CD8-positive, alpha-beta memory T cell (primary cell): ENCODE measurements around the gene LCMT2. TPM values are rescaled to one million over a fixed set of nuclear protein-coding genes. Genes with fewer than 3 reads are reported as not detected.

Experiments
- CTCF ChIA-PET: fragments of 350-600 bp; sonication (Branson Sonifier 250); formaldehyde crosslinking; loops from one replicate; lab custom pipeline; 2021; ENCODE audit warnings: antibody characterized with exemption; lab: Charles Lee
- POLR2A ChIA-PET: fragments of 350-600 bp; sonication (Branson Sonifier 250); formaldehyde crosslinking; loops from one replicate; lab custom pipeline; 2021; ENCODE audit warnings: antibody characterized with exemption; lab: Charles Lee
- DNase-seq, 5 donors: peaks; one replicate each; pipeline versions ENCODE4 v3.0.0 to v3.0.0-alpha.2; 2020 to 2022; ENCODE audit warnings: mixed read lengths in 1 of 5
- H3K27ac ChIP-seq: one replicate; pipeline ENCODE4 v1.7.0; 2013; ENCODE audit warnings: low read depth, mild to moderate bottlenecking, low read length, moderate library complexity
- H3K27me3 ChIP-seq: 2 replicates; pipeline ENCODE4 v1.7.0; 2013; ENCODE audit warnings: low read length, mild to moderate bottlenecking; ENCODE audit not compliant: insufficient read depth, poor library complexity, severe bottlenecking
- H3K36me3 ChIP-seq: 2 replicates; pipeline ENCODE4 v1.7.0; 2013; ENCODE audit warnings: mild to moderate bottlenecking, low read length, moderate library complexity; ENCODE audit not compliant: insufficient read depth
- H3K4me1 ChIP-seq: 2 replicates; pipeline ENCODE4 v1.7.0; 2013; ENCODE audit warnings: mild to moderate bottlenecking, low read length, moderate library complexity; ENCODE audit not compliant: insufficient read depth
- H3K4me3 ChIP-seq: 2 replicates; pipeline ENCODE4 v1.7.0; 2013; ENCODE audit warnings: mild to moderate bottlenecking, low read length
- H3K9me3 ChIP-seq: 2 replicates; pipeline ENCODE4 v1.7.0; 2013; ENCODE audit warnings: mild to moderate bottlenecking, low read length
- H3K27ac Mint-ChIP-seq, 8 donors: one replicate each; pipeline ENCODE4 v1.8.0; 2020 to 2021; ENCODE audit warnings: mixed read lengths in 8 of 8, mild to moderate bottlenecking in 6 of 8, inconsistent platforms in 3 of 8, moderate library complexity in 3 of 8
- H3K27me3 Mint-ChIP-seq, 2 donors: one replicate each; pipeline ENCODE4 v1.8.0; 2020 to 2021; ENCODE audit warnings: mixed read lengths in 2 of 2, mild to moderate bottlenecking in 1 of 2, moderate library complexity in 1 of 2
- H3K36me3 Mint-ChIP-seq, 3 donors: one replicate each; pipeline ENCODE4 v1.8.0; 2020 to 2021; ENCODE audit warnings: mixed read lengths in 3 of 3, inconsistent platforms in 1 of 3, mild to moderate bottlenecking in 1 of 3
- H3K4me1 Mint-ChIP-seq, 3 donors: one replicate each; pipeline ENCODE4 v1.8.0; 2020 to 2021; ENCODE audit warnings: mixed read lengths in 3 of 3, inconsistent platforms in 1 of 3, mild to moderate bottlenecking in 1 of 3
- H3K4me3 Mint-ChIP-seq, 7 donors: one replicate each; pipeline ENCODE4 v1.8.0; 2020 to 2021; ENCODE audit warnings: mixed read lengths in 7 of 7, mild to moderate bottlenecking in 6 of 7, moderate library complexity in 4 of 7, inconsistent platforms in 2 of 7
- H3K9me3 Mint-ChIP-seq, 5 donors: one replicate each; pipeline ENCODE4 v1.8.0; 2020 to 2022; ENCODE audit warnings: mixed read lengths in 5 of 5, mild to moderate bottlenecking in 3 of 5, moderate library complexity in 2 of 5, inconsistent platforms in 1 of 5
- polyA plus RNA-seq: library from polyadenylated mRNA; unstranded; fragments of 300-500 nt; fragmentation: Illumina TruSeq; gene quantifications from one replicate; pipeline ENCODE4 v1.2.3, GENCODE V29; 2021
- total RNA-seq, 2 experiments: library from RNA; stranded (reverse); gene quantifications; one replicate each; pipeline ENCODE4 v1.2.3, GENCODE V29; 2021

LCMT2 gene
- total and polyA plus RNA-seq, 3 experiments from 2014 or later, result 4.4 to 16.5 (median 14.9) TPM

DNA sequence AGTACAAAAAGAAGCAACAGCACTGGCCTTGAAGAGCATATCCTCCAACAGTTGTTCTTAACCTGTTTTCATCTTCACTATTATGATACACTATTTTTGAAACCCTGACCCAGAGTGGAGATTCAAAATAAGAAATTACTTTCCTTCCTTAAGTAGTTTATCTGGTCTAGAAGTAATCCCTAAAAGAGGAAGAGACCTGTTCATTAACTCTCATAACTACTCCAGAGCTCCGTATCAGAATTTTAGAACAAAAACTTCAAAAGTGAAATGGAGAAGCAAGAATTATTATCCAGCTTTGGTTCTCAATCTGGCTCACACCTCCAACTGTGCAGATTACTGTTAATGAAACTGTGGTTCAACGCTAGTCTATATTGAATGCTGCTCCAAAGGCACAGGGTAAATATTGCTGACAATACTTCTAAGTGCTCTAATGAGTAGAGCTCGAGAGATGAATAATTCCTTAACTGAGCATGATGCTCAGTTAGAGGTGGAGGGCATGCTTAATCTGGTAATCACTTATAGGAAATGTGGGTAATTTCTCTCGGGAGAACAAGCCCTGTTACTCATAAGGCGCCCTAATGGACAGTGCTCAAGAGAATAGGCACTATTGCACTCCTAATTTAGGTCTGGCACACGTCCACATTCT lies 5.2 kb downstream of the LCMT2 start:
- ChIA-PET POLR2A (interaction anchor here (0.6 kb wide), 1 partner anchor 55 kb away, joined by 3 read pairs; no protein-coding TSS in a partner anchor), CTCF (no interaction called here)
- peaks cover 13% of the 10 kb centered on the region for H3K4me1 ChIP-seq
- Mint-ChIP-seq H3K4me1 (peaks cover 20 to 30% (median 27%) of the 10 kb centered on the region in 3 donors), H3K4me3 (peak overlapping the region in 1 of 7 donors; percentile 72), H3K36me3 (peaks cover 0 to 12% (median 1%) of the 10 kb centered on the region in 3 donors), H3K27me3 (peaks cover 0 to 5% of the 10 kb centered on the region in 2 donors), H3K27ac (peak overlapping the region in 1 of 8 donors; percentile 41), H3K9me3 (no peaks in the 10 kb centered on the region)
- DNase-seq, result no peak
- H3K9me3 ChIP-seq, result no peaks in the 10 kb centered on the region
- no peak overlapping the region for H3K4me3 ChIP-seq
- H3K27me3 ChIP-seq, result no peaks in the 10 kb centered on the region
- no peaks in the 10 kb centered on the region for H3K36me3 ChIP-seq
- no peak overlapping the region for H3K27ac ChIP-seq

DNA sequence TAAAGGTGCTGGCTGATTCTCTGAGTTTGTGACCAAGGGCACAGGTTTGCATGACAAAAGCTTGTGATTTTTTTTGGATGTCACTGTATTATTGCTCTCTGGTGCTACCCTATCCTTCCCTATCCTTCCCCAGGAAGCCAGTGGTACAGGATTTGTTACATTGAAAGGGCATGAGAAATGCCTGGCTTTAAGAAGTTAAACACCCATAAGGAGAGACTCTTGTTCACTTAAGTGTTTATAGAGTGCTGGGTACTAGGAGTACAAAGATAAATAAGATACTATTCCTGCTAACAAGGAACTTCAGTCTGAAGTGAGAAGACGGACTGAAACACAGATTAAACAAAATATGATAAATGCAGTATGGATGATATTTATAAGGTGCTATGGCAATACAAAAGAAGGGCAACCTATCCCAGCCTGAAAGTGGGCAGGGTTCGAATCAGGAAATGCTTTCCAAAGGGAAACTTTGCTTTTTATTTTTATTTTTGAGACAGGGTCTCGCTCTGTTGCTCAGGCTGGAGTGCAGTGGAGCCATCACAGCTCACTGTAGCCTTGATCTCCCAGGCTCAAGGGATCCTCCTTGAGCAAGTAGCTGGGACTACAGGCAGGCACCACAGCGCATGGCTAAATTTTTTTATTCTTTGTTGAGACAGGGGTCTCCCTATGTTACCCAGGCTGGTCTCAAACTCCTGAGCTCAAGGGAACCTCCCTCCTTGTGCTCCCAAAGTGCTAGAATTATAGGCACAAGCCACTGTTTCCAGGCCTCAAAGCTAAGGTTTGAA lies 11.2 kb downstream of the LCMT2 start:
- CTCF ChIA-PET, result no interaction called here
- Histone ChIP-seq H3K27ac (no peak overlapping the region), H3K9me3 (no peaks in the 10 kb centered on the region), H3K27me3 (peaks cover 6% of the 10 kb centered on the region), H3K4me3 (no peak overlapping the region), H3K36me3 (no peaks in the 10 kb centered on the region), H3K4me1 (no peaks in the 10 kb centered on the region)
- Mint-ChIP-seq H3K4me3 (no peak overlapping the region), H3K9me3 (no peaks in the 10 kb centered on the region), H3K27me3 (peaks cover 16 to 44% of the 10 kb centered on the region in 2 donors), H3K36me3 (peaks cover 0 to 1% (median 0%) of the 10 kb centered on the region in 3 donors), H3K27ac (no peak overlapping the region), H3K4me1 (no peaks in the 10 kb centered on the region)
- POLR2A ChIA-PET, result no interaction called here
- DNase-seq, result no peak

DNA sequence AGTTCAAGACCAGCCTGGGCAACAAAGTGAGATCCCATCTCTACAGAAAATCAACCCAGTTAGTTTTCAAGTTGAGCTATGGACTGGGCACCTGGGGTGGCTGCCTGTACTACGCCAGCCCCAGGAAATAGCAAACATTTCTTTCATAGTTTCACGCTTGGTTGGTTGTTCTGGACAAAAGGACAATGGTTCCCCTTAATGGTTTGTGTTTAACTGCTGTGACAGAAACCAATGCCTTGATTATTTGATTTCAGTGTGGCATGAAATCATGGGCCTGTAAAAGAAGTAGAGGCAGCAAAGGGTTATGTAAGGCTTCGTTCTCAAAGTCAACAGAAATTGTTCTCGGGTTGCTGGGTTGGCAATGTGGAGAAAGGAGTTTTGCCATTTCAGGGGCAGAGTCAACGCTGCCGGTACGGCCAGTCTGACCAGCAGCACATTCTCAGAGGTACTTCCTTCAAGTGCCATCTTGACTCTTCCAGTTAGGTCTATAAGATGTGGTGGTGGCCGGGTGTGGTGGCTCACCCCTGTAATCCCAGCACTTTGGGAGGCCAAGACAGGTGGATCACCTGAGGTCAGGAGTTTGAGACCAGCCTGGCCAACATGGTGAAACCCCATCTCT lies 12.7 kb downstream of the LCMT2 start:
- DNase-seq, result no peak
- H3K4me1 Mint-ChIP-seq, result no peaks in the 10 kb centered on the region
- H3K27me3 Mint-ChIP-seq, result peaks cover 17 to 54% of the 10 kb centered on the region in 2 donors
- no peak overlapping the region for H3K4me3 Mint-ChIP-seq
- ChIA-PET POLR2A (no interaction called here), CTCF (no interaction called here)
- no peak overlapping the region for H3K4me3 ChIP-seq
- H3K27ac ChIP-seq, result no peak overlapping the region
- no peaks in the 10 kb centered on the region for H3K4me1 ChIP-seq
- H3K9me3 Mint-ChIP-seq, result no peaks in the 10 kb centered on the region
- no peaks in the 10 kb centered on the region for H3K36me3 ChIP-seq
- no peaks in the 10 kb centered on the region for H3K9me3 ChIP-seq
- H3K27me3 ChIP-seq, result peaks cover 6% of the 10 kb centered on the region
- H3K36me3 Mint-ChIP-seq, result peaks cover 0 to 3% (median 0%) of the 10 kb centered on the region in 3 donors
- no peak overlapping the region for H3K27ac Mint-ChIP-seq

- H3K36me3 ChIP-seq, result no peaks in the 10 kb centered on the region
- peaks cover 22 to 59% of the 10 kb centered on the region in 2 donors for H3K27me3 Mint-ChIP-seq
- H3K9me3 ChIP-seq, result no peaks in the 10 kb centered on the region
Measured at GRCh38 chr15:43316971-43317346, 13.4 kb downstream of the LCMT2 start.

GRCh38 chr15:43316016-43316970 lies 14.1 kb downstream of the LCMT2 start:
- peaks cover 6% of the 10 kb centered on the region for H3K27me3 ChIP-seq
- Mint-ChIP-seq H3K36me3 (peaks cover 0 to 3% (median 0%) of the 10 kb centered on the region in 3 donors), H3K27ac (peak overlapping the region in 1 of 8 donors; percentile 49), H3K4me3 (no peak overlapping the region), H3K27me3 (peaks cover 28 to 66% of the 10 kb centered on the region in 2 donors), H3K4me1 (no peaks in the 10 kb centered on the region), H3K9me3 (no peaks in the 10 kb centered on the region)
- no peaks in the 10 kb centered on the region for H3K9me3 ChIP-seq
- H3K4me3 ChIP-seq, result no peak overlapping the region
- H3K36me3 ChIP-seq, result no peaks in the 10 kb centered on the region
- no peaks in the 10 kb centered on the region for H3K4me1 ChIP-seq
- ChIA-PET POLR2A (no interaction called here), CTCF (interaction anchor here (0.8 kb wide), 1 partner anchor 31 kb away, joined by 3 read pairs; no protein-coding TSS in a partner anchor)
- DNase-seq, result no peak
- H3K27ac ChIP-seq, result no peak overlapping the region

More at GRCh38 chr15:43316971-43317346, 13.4 kb downstream of the LCMT2 start:
- no peak for DNase-seq
- POLR2A ChIA-PET, result no interaction called here
- no peak overlapping the region for H3K4me3 Mint-ChIP-seq
- peaks cover 6% of the 10 kb centered on the region for H3K27me3 ChIP-seq
- no peaks in the 10 kb centered on the region for H3K4me1 Mint-ChIP-seq
- no peaks in the 10 kb centered on the region for H3K9me3 Mint-ChIP-seq
- H3K4me3 ChIP-seq, result no peak overlapping the region
- CTCF ChIA-PET, result interaction anchor here (0.8 kb wide), 1 partner anchor 32 kb away, joined by 3 read pairs; no protein-coding TSS in a partner anchor
- H3K4me1 ChIP-seq, result no peaks in the 10 kb centered on the region
- no peak overlapping the region for H3K27ac Mint-ChIP-seq
- peaks cover 0 to 3% (median 0%) of the 10 kb centered on the region in 3 donors for H3K36me3 Mint-ChIP-seq
- no peak overlapping the region for H3K27ac ChIP-seq

DNA sequence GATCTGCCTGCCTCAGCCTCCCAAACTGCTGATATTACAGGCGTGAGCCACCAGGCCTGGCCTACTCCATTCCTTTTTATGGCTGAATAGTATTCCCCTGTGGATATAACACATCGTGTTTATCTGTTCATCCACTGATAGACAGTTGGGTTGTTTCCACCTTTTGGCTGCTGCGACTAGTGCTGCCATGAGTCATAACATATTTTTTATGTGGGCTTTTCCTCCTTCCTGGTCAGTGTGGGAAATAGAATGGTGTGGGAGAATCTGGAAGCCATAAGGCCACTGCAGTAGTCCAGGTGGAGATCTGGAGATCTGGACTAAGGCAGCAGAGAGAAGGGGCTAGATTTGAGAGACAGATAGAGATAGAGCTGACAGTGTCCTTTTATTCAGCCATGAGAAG lies 16.2 kb downstream of the LCMT2 start:
- ChIA-PET POLR2A (no interaction called here), CTCF (no interaction called here)

DNA sequence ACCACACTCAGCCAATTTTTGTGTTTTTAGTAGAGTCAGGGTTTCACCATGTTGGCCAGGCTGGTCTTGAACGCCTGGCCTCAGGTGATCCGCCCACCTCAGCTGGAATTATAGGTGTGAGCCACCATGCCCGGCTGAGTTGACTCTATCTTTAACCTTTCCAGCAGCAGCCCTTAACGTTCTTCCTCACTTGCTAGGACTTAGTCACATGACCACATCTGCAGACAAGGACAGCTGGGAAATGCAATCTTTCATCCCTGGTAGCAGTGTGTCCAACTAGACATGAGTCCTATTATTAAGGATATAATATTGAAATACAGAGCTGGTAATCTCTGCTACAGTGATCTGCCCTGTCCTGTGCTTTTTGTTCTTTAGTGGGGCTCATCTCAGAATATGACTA lies 18.0 kb downstream of the LCMT2 start:
- ChIA-PET POLR2A (no interaction called here), CTCF (no interaction called here)
- no peak overlapping the region for H3K4me3 Mint-ChIP-seq
- peaks cover 6% of the 10 kb centered on the region for H3K27me3 ChIP-seq
- H3K36me3 ChIP-seq, result no peaks in the 10 kb centered on the region
- no peaks in the 10 kb centered on the region for H3K4me1 Mint-ChIP-seq
- no peaks in the 10 kb centered on the region for H3K4me1 ChIP-seq
- no peak for DNase-seq
- peaks cover 35 to 74% of the 10 kb centered on the region in 2 donors for H3K27me3 Mint-ChIP-seq
- H3K4me3 ChIP-seq, result no peak overlapping the region
- no peak overlapping the region for H3K27ac ChIP-seq
- H3K36me3 Mint-ChIP-seq, result peaks cover 0 to 3% (median 0%) of the 10 kb centered on the region in 3 donors
- no peaks in the 10 kb centered on the region for H3K9me3 ChIP-seq
- H3K9me3 Mint-ChIP-seq, result no peaks in the 10 kb centered on the region
- no peak overlapping the region for H3K27ac Mint-ChIP-seq

More for the DNA sequence above, 16.2 kb downstream of the LCMT2 start:
- no peaks in the 10 kb centered on the region for H3K36me3 ChIP-seq
- peaks cover 0 to 3% (median 0%) of the 10 kb centered on the region in 3 donors for H3K36me3 Mint-ChIP-seq
- no peak overlapping the region for H3K27ac ChIP-seq
- H3K9me3 ChIP-seq, result no peaks in the 10 kb centered on the region
- H3K27ac Mint-ChIP-seq, result no peak overlapping the region
- H3K4me1 Mint-ChIP-seq, result no peaks in the 10 kb centered on the region
- H3K4me1 ChIP-seq, result no peaks in the 10 kb centered on the region
- H3K4me3 ChIP-seq, result no peak overlapping the region
- H3K27me3 ChIP-seq, result peaks cover 12% of the 10 kb centered on the region
- H3K9me3 Mint-ChIP-seq, result no peaks in the 10 kb centered on the region
- H3K27me3 Mint-ChIP-seq, result peaks cover 34 to 78% of the 10 kb centered on the region in 2 donors
- DNase-seq, result no peak
- no peak overlapping the region for H3K4me3 Mint-ChIP-seq
